H9 (cell line): ENCODE data around the gene VWC2. TPM values are rescaled to one million over a fixed set of nuclear protein-coding genes. Genes with fewer than 3 reads are reported as not detected.

Experiments
- DNase-seq: peaks from one replicate; pipeline ENCODE4 v3.0.0-alpha.2; 2017
- H2AFZ ChIP-seq: one replicate; pipeline ENCODE4 v1.6.1; 2013; ENCODE audit warnings: mild to moderate bottlenecking, low read length, control low read depth, moderate library complexity
- H2AK5ac ChIP-seq: 2 replicates; pipeline ENCODE4 v1.6.1; 2013; ENCODE audit warnings: low read length, control low read depth, mixed read lengths; ENCODE audit not compliant: insufficient read length
- H2BK120ac ChIP-seq: one replicate; pipeline ENCODE4 v1.6.1; 2013; ENCODE audit warnings: low read depth, mild to moderate bottlenecking, low read length, control low read depth, inconsistent platforms; ENCODE audit not compliant: poor library complexity, severe bottlenecking
- H2BK12ac ChIP-seq: 2 replicates; pipeline ENCODE4 v1.6.1; 2013; ENCODE audit warnings: low read length, control low read depth, mixed read lengths, low read depth; ENCODE audit not compliant: insufficient read length
- H2BK15ac ChIP-seq: 2 replicates; pipeline ENCODE4 v1.6.1; 2013; ENCODE audit warnings: low read depth, low read length, control low read depth
- H2BK20ac ChIP-seq: one replicate; pipeline ENCODE4 v1.6.1; 2013; ENCODE audit warnings: low read depth, mild to moderate bottlenecking, low read length, control low read depth, inconsistent platforms; ENCODE audit not compliant: poor library complexity, severe bottlenecking
- H2BK5ac ChIP-seq: 2 replicates; pipeline ENCODE4 v1.6.1; 2013; ENCODE audit warnings: low read length, control low read depth, mixed read lengths; ENCODE audit not compliant: insufficient read length
- H3K14ac ChIP-seq: 2 replicates; pipeline ENCODE4 v1.6.1; 2013; ENCODE audit warnings: low read length, control low read depth; ENCODE audit not compliant: insufficient read depth
- H3K18ac ChIP-seq: 2 replicates; pipeline ENCODE4 v1.6.1; 2013; ENCODE audit warnings: low read depth, mild to moderate bottlenecking, mixed read lengths, low read length, control low read depth; ENCODE audit not compliant: insufficient read length
- H3K23ac ChIP-seq: 2 replicates; pipeline ENCODE4 v1.6.1; 2013; ENCODE audit warnings: low read length, control low read depth, mixed read lengths, low read depth; ENCODE audit not compliant: insufficient read length
- H3K23me2 ChIP-seq: 2 replicates; pipeline ENCODE4 v1.6.1; 2013; ENCODE audit warnings: low read depth, mild to moderate bottlenecking, mixed read lengths, low read length, control low read depth; ENCODE audit not compliant: insufficient read length, poor library complexity, severe bottlenecking
- H3K27ac ChIP-seq: 2 replicates; pipeline ENCODE4 v1.5.1; 2013; ENCODE audit warnings: low read length, control low read depth, mixed read lengths, low read depth; ENCODE audit not compliant: insufficient read length
- H3K27me3 ChIP-seq: 2 replicates; pipeline ENCODE4 v1.6.1; 2013; ENCODE audit warnings: low read length, control low read depth, inconsistent platforms; ENCODE audit not compliant: insufficient read depth
- H3K4ac ChIP-seq: 2 replicates; pipeline ENCODE4 v1.6.1; 2013; ENCODE audit warnings: low read depth, mild to moderate bottlenecking, control low read depth, inconsistent platforms, low read length, moderate library complexity
- H3K4me1 ChIP-seq: 2 replicates; pipeline ENCODE4 v1.6.1; 2013; ENCODE audit warnings: low read length, control low read depth, inconsistent platforms; ENCODE audit not compliant: insufficient read depth
- H3K4me2 ChIP-seq: 2 replicates; pipeline ENCODE4 v1.6.1; 2013; ENCODE audit warnings: low read length, control low read depth, mixed read lengths; ENCODE audit not compliant: insufficient read length, insufficient read depth
- H3K56ac ChIP-seq: 2 replicates; pipeline ENCODE4 v1.6.1; 2013; ENCODE audit warnings: low read depth, mild to moderate bottlenecking, mixed read lengths, low read length, control low read depth; ENCODE audit not compliant: insufficient read length
- H3K79me1 ChIP-seq: 2 replicates; pipeline ENCODE4 v1.6.1; 2013; ENCODE audit warnings: low read depth, mild to moderate bottlenecking, moderate library complexity, low read length, control low read depth, inconsistent platforms; ENCODE audit not compliant: insufficient read depth, poor library complexity, severe bottlenecking
- H3K79me2 ChIP-seq: 2 replicates; pipeline ENCODE4 v1.6.1; 2013; ENCODE audit warnings: low read length, control low read depth, inconsistent platforms; ENCODE audit not compliant: insufficient read depth
- H3K9ac ChIP-seq: 2 replicates; pipeline ENCODE4 v1.6.1; 2013; ENCODE audit warnings: low read length, control low read depth, mixed read lengths; ENCODE audit not compliant: insufficient read length; ENCODE audit errors: extremely low read depth
- H3K9me3 ChIP-seq: one replicate; pipeline ENCODE4 v1.6.1; 2013; ENCODE audit warnings: low read depth, low read length, inconsistent platforms; ENCODE audit not compliant: control insufficient read depth
- H3T11ph ChIP-seq: one replicate; pipeline ENCODE4 v1.6.1; 2013; ENCODE audit warnings: mild to moderate bottlenecking, low read length, control low read depth, inconsistent platforms
- H4K20me1 ChIP-seq: one replicate; pipeline ENCODE4 v1.6.1; 2013; ENCODE audit not compliant: control insufficient read depth, insufficient read length, insufficient read depth
- H4K5ac ChIP-seq: 2 replicates; pipeline ENCODE4 v1.6.1; 2013; ENCODE audit warnings: low read depth, mild to moderate bottlenecking, mixed read lengths, low read length, control low read depth; ENCODE audit not compliant: insufficient read length
- H4K8ac ChIP-seq: replicated peaks from 2 replicates; pipeline ENCODE4 v1.6.1; 2013; ENCODE audit warnings: low read length, control low read depth, mixed read lengths, low read depth; ENCODE audit not compliant: insufficient read length
- H4K91ac ChIP-seq: 2 replicates; pipeline ENCODE4 v1.6.1; 2013; ENCODE audit warnings: low read depth, mild to moderate bottlenecking, moderate library complexity, mixed read lengths, low read length, control low read depth; ENCODE audit not compliant: insufficient read length
- H3K27ac Mint-ChIP-seq, 3 experiments: 2 replicates in 2 of 3; 3 replicates in 1 of 3; pipeline ENCODE4 v1.8.0; 2020 to 2021; ENCODE audit warnings: mixed read lengths in 3 of 3, mild to moderate bottlenecking in 1 of 3, moderate library complexity in 1 of 3
- H3K27me3 Mint-ChIP-seq: 2 replicates; pipeline ENCODE4 v1.8.0; 2021; ENCODE audit warnings: low read depth, mild to moderate bottlenecking, moderate library complexity, mixed read lengths
- H3K36me3 Mint-ChIP-seq, 3 experiments: 2 replicates in 2 of 3; 3 replicates in 1 of 3; pipeline ENCODE4 v1.8.0; 2020 to 2021; ENCODE audit warnings: low read depth in 3 of 3, mixed read lengths in 3 of 3; ENCODE audit not compliant: insufficient read depth in 1 of 3
- H3K4me1 Mint-ChIP-seq, 2 experiments: 2 replicates each; pipeline ENCODE4 v1.8.0; 2020; ENCODE audit warnings: mixed read lengths in 2 of 2
- H3K4me3 Mint-ChIP-seq, 2 experiments: 2 replicates in 1 of 2; 3 replicates in 1 of 2; pipeline ENCODE4 v1.8.0; 2020 to 2021; ENCODE audit warnings: mild to moderate bottlenecking in 2 of 2, mixed read lengths in 2 of 2, moderate library complexity in 1 of 2
- H3K9me3 Mint-ChIP-seq, 2 experiments: 2 replicates in 1 of 2; 3 replicates in 1 of 2; pipeline ENCODE4 v1.8.0; 2020; ENCODE audit warnings: mild to moderate bottlenecking in 2 of 2, mixed read lengths in 2 of 2, moderate library complexity in 1 of 2
- CTCF ChIP-seq: fragments of 200-600 bp; sonication (generic); conservative IDR thresholded peaks from 3 replicates; pipeline ENCODE4 v1.8.0; 2021; ENCODE audit warnings: antibody characterized with exemption, mild to moderate bottlenecking
- WGBS: extraction: QIAGEN DNeasy Blood & Tissue Kit; methylation state at CpG from one replicate; pipeline ENCODE4 v1.1.7; 2013; ENCODE audit warnings: missing lambda C conversion rate, low lambda C conversion rate, mixed read lengths; ENCODE audit not compliant: insufficient read length; ENCODE audit errors: extremely low coverage; 5-methylcytosine and 5-hydroxymethylcytosine counted together
- total RNA-seq: library from RNA; stranded (reverse); gene quantifications from 2 replicates; pipeline ENCODE4 v1.2.1, GENCODE V29; 2021

Gene VWC2
- total RNA-seq, 1 experiment from 2014 or later, result 0.02 TPM

- no peak overlapping the region for H2BK12ac ChIP-seq
- H3K27ac Mint-ChIP-seq, result no peak overlapping the region
Observed at GRCh38 chr7:49883933-49884332, 110.5 kb downstream of the VWC2 start.

More at GRCh38 chr7:49883933-49884332, 110.5 kb downstream of the VWC2 start:
- no peak overlapping the region for H2BK5ac ChIP-seq
- H4K20me1 ChIP-seq, result no peaks in the 10 kb centered on the region
- WGBS, result no CpG with 5 or more reads among the region's 1 CpG
- no peak overlapping the region for H3K9ac ChIP-seq
- no peaks in the 10 kb centered on the region for H3K79me1 ChIP-seq
- H3K23ac ChIP-seq, result no peak overlapping the region
- H4K91ac ChIP-seq, result no peak overlapping the region
- Mint-ChIP-seq H3K27me3 (no peaks in the 10 kb centered on the region), H3K4me3 (no peak overlapping the region), H3K4me1 (no peaks in the 10 kb centered on the region), H3K9me3 (peaks cover 11 to 12% of the 10 kb centered on the region in 2 experiments; a peak in 4 of 5 replicates), H3K36me3 (peaks cover 0 to 16% (median 5%) of the 10 kb centered on the region in 3 experiments; a peak in 5 of 7 replicates)
- H2BK120ac ChIP-seq, result no peak overlapping the region
- H3K4me2 ChIP-seq, result no peak overlapping the region
- H3K79me2 ChIP-seq, result no peaks in the 10 kb centered on the region
- no peak overlapping the region for H3K18ac ChIP-seq
- H3T11ph ChIP-seq, result no peak overlapping the region
- H4K5ac ChIP-seq, result no peak overlapping the region
- H3K27ac ChIP-seq, result no peak overlapping the region
- H2BK20ac ChIP-seq, result no peak overlapping the region
- no peaks in the 10 kb centered on the region for H3K4me1 ChIP-seq
- no peak overlapping the region for H2AFZ ChIP-seq
- no peak for TF ChIP-seq CTCF
- no peak overlapping the region for H2AK5ac ChIP-seq
- H3K27me3 ChIP-seq, result no peaks in the 10 kb centered on the region
- no peaks in the 10 kb centered on the region for H3K23me2 ChIP-seq
- H4K8ac ChIP-seq, result no peak overlapping the region
- no peak for DNase-seq
- H3K4ac ChIP-seq, result no peak overlapping the region
- H3K9me3 ChIP-seq, result no peaks in the 10 kb centered on the region
- no peak overlapping the region for H3K14ac ChIP-seq
- H3K56ac ChIP-seq, result no peak overlapping the region
- no peak overlapping the region for H2BK15ac ChIP-seq
